Kidney (tissue), 14 donors: Measurements from ENCODE around the gene C3orf70. TPM values are rescaled to one million over a fixed set of nuclear protein-coding genes. Genes with fewer than 3 reads are reported as not detected.

Source experiments
- DNase-seq, 5 donors: peaks; one replicate each; pipeline ENCODE4 v3.0.0-alpha.2; 2013 to 2020
- FAIRE-seq: peaks from 2 replicates; lab custom pipeline; 2012; peaks lifted over from hg19 to GRCh38; lab: Jason Lieb, UNC
- H3K27ac ChIP-seq, 2 donors: one replicate each; pipeline ENCODE4 v1.7.0; 2013; ENCODE audit warnings: low read depth in 2 of 2, low read length in 2 of 2, inconsistent platforms in 1 of 2
- H3K27me3 ChIP-seq: one replicate; pipeline ENCODE4 v1.7.1; 2013; ENCODE audit warnings: low read length, inconsistent platforms; ENCODE audit not compliant: control insufficient read depth, insufficient read depth
- H3K36me3 ChIP-seq, 3 donors: one replicate each; pipeline versions ENCODE4 v1.7.0 to v1.7.1; 2013; ENCODE audit warnings: low read length in 3 of 3, control low read depth in 1 of 3, inconsistent platforms in 1 of 3; ENCODE audit not compliant: insufficient read depth in 3 of 3, control insufficient read depth in 2 of 3
- H3K4me1 ChIP-seq, 3 donors: one replicate each; pipeline versions ENCODE4 v1.7.0 to v1.7.1; 2013; ENCODE audit warnings: low read length in 3 of 3, inconsistent platforms in 1 of 3, low read depth in 1 of 3; ENCODE audit not compliant: control insufficient read depth in 2 of 3, insufficient read depth in 2 of 3
- H3K4me3 ChIP-seq, 3 donors: one replicate each; pipeline versions ENCODE4 v1.7.0 to v1.8.1; 2013; ENCODE audit warnings: low read length in 3 of 3, control low read depth in 1 of 3, inconsistent platforms in 1 of 3
- H3K9ac ChIP-seq, 3 donors: one replicate each; pipeline versions ENCODE4 v1.7.0 to v1.7.1; 2013; ENCODE audit warnings: low read length in 3 of 3, control low read depth in 1 of 3, inconsistent platforms in 1 of 3
- H3K9me3 ChIP-seq, 3 donors: one replicate each; pipeline versions ENCODE4 v1.7.0 to v1.7.1; 2013; ENCODE audit warnings: low read length in 3 of 3, control low read depth in 1 of 3, inconsistent platforms in 1 of 3; ENCODE audit not compliant: control insufficient read depth in 2 of 3, insufficient read depth in 1 of 3
- CTCF ChIP-seq: IDR thresholded peaks from 3 replicates; pipeline ENCODE4 v1.5.1; 2012; ENCODE audit warnings: mild to moderate bottlenecking, moderate library complexity, borderline replicate concordance; ENCODE audit not compliant: insufficient read depth; ENCODE audit errors: extremely low read depth
- intact Hi-C: fragments of 100-400 bp; cut with DNase I; formaldehyde crosslinking; loops from one replicate; pipeline ENCODE4 v1.11.1; 2022
- polyA plus RNA-seq: library from polyadenylated mRNA; stranded (reverse); fragments of 350-450 nt; fragmentation: Illumina TruSeq; extraction: RNeasy Lipid Tissue Mini Kit (QIAGEN cat#74804); gene quantifications from one replicate; pipeline ENCODE4 v1.2.3, GENCODE V29; 2014; ENCODE audit warnings: low read depth, low replicate concordance; ENCODE audit not compliant: insufficient read depth
- total RNA-seq: library from RNA; stranded (reverse); fragmentation: NEBNext Ultra II Directional; extraction: Animal tissue kit (Norgen Biotek cat#: 25700); gene quantifications from one replicate; pipeline ENCODE4 v1.2.1, GENCODE V29; 2021
- donor health status: control.
- donor health status: control.
- donor health status: control.
- donor health status: control.
- donor health status: control.
- donor health status: DM: yes; HTN: yes; CAD: no.
- donor health status: Normal renal cell carcinoma (clear cell type).

The C3orf70 gene
- total and polyA plus RNA-seq, 2 donors from 2014 or later = 0.69 to 2.8 TPM

- Histone ChIP-seq H3K36me3 (no peaks in the 10 kb centered on the region), H3K4me1 (no peaks in the 10 kb centered on the region), H3K27me3 (no peaks in the 10 kb centered on the region), H3K4me3 (no peak overlapping the region), H3K9ac (no peak overlapping the region), H3K27ac (no peak overlapping the region), H3K9me3 (no peaks in the 10 kb centered on the region)
- DNase-seq = no peak
- intact Hi-C loops = no loop called here
- no peak for FAIRE-seq
- no peak for TF ChIP-seq CTCF
These were observed 18.4 kb downstream of the C3orf70 start for GRCh38 chr3:185134509-185134908.

- DNase-seq = no peak
- FAIRE-seq = no peak
- H3K36me3 ChIP-seq = no peaks in the 10 kb centered on the region
- H3K27me3 ChIP-seq = no peaks in the 10 kb centered on the region
- no peaks in the 10 kb centered on the region for H3K4me1 ChIP-seq
- no peak overlapping the region for H3K4me3 ChIP-seq
- no peak overlapping the region for H3K27ac ChIP-seq
- H3K9me3 ChIP-seq = no peaks in the 10 kb centered on the region
- no peak overlapping the region for H3K9ac ChIP-seq
- intact Hi-C loops = no loop called here
- TF ChIP-seq CTCF = no peak
These were observed 21.1 kb downstream of the C3orf70 start for GRCh38 chr3:185131602-185132256.

GRCh38 chr3:185129083-185129482 lies 23.8 kb downstream of the C3orf70 start:
- no peak for FAIRE-seq
- no peak for DNase-seq

More at GRCh38 chr3:185129083-185129482, 23.8 kb downstream of the C3orf70 start:
- no peaks in the 10 kb centered on the region for H3K4me1 ChIP-seq
- TF ChIP-seq CTCF = no peak
- H3K9ac ChIP-seq = no peak overlapping the region
- no peak overlapping the region for H3K27ac ChIP-seq
- no peaks in the 10 kb centered on the region for H3K9me3 ChIP-seq
- H3K27me3 ChIP-seq = no peaks in the 10 kb centered on the region
- H3K4me3 ChIP-seq = no peak overlapping the region
- intact Hi-C loops = no loop called here
- no peaks in the 10 kb centered on the region for H3K36me3 ChIP-seq
